DMS153 (cell line): Measurements from ENCODE around the gene SEMA3D.
"Not testable (repeated sequence)": the region's sequence is repeated elsewhere in the genome, so short reads cannot be mapped to it uniquely, and the experiment has no call there.

Experiments
- DNase-seq: peaks from one replicate; lab custom pipeline; 2025; lab: John Stamatoyannopoulos, UW

Gene SEMA3D

GRCh38 chr7:84992954-84993353 is 193.9 kb downstream of the SEMA3D start:
- DNase-seq, result not testable (repeated sequence)

- DNase-seq, result no peak
These were observed 201.6 kb downstream of the SEMA3D start for GRCh38 chr7:84985073-84985784.

- DNase-seq, result no peak
These were observed 204.7 kb downstream of the SEMA3D start for GRCh38 chr7:84982199-84982598.

GRCh38 chr7:84981055-84981976 is 205.5 kb downstream of the SEMA3D start:
- DNase-seq, result no peak

- no peak for DNase-seq
These were observed 211.2 kb downstream of the SEMA3D start for GRCh38 chr7:84975586-84976185.

- DNase-seq, result no peak
These were observed 215.5 kb downstream of the SEMA3D start for GRCh38 chr7:84971360-84971759.

- DNase-seq, result no peak
These were observed 216.2 kb downstream of the SEMA3D start for GRCh38 chr7:84970670-84971069.

GRCh38 chr7:84953234-84953633 is 233.6 kb downstream of the SEMA3D start:
- DNase-seq, result no peak

- DNase-seq, result no peak
These were observed 236.0 kb downstream of the SEMA3D start for GRCh38 chr7:84950836-84951235.

- no peak for DNase-seq
These were observed 237.4 kb downstream of the SEMA3D start for GRCh38 chr7:84949501-84949900.

- DNase-seq, result no peak
These were observed 237.8 kb downstream of the SEMA3D start for GRCh38 chr7:84949067-84949466.

- no peak for DNase-seq
These were observed 238.2 kb downstream of the SEMA3D start for GRCh38 chr7:84948634-84949033.

- DNase-seq, result no peak
These were observed 240.3 kb downstream of the SEMA3D start for GRCh38 chr7:84946549-84946948.
